Epithelial cell of umbilical artery (primary cell): ENCODE results near the gene CDC42BPB. TPM values are rescaled to one million over a fixed set of nuclear protein-coding genes. Genes with fewer than 3 reads are reported as not detected.

ENCODE experiments used
- total RNA-seq: library from RNA; depleted of rRNA; stranded (reverse); fragments of >200 nt; gene quantifications from 2 replicates; pipeline ENCODE4 v1.2.3, GENCODE V29; 2014

Gene CDC42BPB, protein sequence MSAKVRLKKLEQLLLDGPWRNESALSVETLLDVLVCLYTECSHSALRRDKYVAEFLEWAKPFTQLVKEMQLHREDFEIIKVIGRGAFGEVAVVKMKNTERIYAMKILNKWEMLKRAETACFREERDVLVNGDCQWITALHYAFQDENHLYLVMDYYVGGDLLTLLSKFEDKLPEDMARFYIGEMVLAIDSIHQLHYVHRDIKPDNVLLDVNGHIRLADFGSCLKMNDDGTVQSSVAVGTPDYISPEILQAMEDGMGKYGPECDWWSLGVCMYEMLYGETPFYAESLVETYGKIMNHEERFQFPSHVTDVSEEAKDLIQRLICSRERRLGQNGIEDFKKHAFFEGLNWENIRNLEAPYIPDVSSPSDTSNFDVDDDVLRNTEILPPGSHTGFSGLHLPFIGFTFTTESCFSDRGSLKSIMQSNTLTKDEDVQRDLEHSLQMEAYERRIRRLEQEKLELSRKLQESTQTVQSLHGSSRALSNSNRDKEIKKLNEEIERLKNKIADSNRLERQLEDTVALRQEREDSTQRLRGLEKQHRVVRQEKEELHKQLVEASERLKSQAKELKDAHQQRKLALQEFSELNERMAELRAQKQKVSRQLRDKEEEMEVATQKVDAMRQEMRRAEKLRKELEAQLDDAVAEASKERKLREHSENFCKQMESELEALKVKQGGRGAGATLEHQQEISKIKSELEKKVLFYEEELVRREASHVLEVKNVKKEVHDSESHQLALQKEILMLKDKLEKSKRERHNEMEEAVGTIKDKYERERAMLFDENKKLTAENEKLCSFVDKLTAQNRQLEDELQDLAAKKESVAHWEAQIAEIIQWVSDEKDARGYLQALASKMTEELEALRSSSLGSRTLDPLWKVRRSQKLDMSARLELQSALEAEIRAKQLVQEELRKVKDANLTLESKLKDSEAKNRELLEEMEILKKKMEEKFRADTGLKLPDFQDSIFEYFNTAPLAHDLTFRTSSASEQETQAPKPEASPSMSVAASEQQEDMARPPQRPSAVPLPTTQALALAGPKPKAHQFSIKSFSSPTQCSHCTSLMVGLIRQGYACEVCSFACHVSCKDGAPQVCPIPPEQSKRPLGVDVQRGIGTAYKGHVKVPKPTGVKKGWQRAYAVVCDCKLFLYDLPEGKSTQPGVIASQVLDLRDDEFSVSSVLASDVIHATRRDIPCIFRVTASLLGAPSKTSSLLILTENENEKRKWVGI (N-terminal part only)
- 77.1 and 89.6 TPM in 2 replicates for total RNA-seq

DNA sequence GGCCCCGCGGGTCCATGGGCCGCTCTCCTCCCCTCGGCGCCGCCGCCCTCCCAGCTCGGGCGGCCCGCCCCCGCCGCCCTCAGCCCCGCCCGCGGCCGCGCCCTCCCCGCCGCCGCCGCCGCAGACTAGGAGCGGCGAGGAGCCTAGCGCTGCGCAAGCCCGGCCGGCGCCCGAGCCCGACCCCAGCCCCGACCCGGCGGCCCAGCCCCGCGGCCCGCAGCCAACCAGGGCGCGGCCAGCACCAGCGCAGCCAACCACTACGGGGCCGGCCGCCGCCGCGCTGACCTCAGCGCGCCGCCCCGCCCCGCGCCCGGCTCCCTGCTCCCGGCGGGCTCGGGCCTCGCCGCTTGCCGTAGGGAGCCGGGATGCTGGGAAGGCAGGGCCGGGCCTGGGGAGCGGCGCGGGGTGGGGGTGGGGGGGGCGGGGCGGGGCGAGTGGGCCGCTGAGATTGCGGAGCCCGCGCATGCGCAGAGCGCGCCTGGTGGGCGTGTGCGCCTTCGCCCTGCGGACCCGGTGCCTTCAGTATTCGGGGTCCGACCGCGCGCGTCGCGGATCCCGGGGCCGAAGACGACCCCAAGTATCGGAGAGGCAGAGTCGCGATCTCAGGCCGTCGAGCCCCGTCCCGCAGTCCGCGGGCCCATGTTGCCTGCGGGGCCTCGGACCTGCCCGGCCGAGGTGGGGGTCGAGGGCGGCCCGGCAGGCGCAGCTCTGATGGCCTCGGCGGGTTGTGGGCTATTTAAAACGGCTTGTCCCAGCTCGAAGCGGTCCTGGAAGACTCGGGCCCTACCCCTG lies at the start of gene CDC42BPB:
TSS of gene CDC42BPB (minus strand) at position 178 of the 792 bp plus-strand sequence. CDS start 376 bp downstream, outside the sequence.

DNA sequence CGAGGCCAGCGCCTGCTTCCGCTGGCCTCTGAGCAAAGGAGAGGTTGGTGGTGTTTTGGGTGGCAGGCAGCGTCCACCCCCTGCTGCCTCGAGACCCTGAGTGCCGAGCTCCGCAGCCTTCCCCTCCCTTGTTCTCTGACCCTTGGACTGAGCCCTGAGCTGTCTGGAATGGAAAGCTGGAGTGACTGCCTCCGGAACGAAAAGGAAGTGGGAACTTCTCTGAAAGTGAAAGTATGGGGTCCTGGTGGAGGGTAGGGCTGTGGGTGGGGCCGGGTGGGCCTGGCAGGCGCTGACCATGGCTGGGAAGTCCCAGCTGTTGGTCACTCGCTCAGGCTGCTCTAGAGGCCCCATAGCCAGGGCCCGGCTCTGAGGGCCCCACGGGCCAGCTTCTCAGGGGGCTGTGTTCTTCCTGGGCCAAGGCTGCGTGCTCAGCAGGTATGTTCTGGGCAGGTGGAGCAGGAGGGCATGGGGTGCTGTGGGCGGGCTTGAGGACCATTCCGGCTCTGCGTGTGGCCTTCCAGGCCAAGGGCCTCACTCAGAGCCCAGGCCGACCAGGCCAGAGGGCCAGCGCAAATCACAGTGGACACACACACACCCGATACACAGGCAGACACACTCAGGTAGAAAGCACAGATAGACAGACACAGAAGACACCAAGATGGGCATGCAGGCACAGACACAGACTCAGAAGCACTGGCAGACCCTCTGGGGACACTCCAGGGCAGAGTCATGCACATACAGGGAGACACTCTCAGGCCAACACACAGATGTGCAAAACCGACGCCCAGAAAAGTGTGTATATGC lies 37.3 kb upstream of the CDC42BPB start, which contains the start of gene EXOC3L4:
TSS of gene EXOC3L4 (plus strand) at position 320 of the 804 bp plus-strand sequence. CDS start 5,495 bp downstream, outside the sequence.

DNA sequence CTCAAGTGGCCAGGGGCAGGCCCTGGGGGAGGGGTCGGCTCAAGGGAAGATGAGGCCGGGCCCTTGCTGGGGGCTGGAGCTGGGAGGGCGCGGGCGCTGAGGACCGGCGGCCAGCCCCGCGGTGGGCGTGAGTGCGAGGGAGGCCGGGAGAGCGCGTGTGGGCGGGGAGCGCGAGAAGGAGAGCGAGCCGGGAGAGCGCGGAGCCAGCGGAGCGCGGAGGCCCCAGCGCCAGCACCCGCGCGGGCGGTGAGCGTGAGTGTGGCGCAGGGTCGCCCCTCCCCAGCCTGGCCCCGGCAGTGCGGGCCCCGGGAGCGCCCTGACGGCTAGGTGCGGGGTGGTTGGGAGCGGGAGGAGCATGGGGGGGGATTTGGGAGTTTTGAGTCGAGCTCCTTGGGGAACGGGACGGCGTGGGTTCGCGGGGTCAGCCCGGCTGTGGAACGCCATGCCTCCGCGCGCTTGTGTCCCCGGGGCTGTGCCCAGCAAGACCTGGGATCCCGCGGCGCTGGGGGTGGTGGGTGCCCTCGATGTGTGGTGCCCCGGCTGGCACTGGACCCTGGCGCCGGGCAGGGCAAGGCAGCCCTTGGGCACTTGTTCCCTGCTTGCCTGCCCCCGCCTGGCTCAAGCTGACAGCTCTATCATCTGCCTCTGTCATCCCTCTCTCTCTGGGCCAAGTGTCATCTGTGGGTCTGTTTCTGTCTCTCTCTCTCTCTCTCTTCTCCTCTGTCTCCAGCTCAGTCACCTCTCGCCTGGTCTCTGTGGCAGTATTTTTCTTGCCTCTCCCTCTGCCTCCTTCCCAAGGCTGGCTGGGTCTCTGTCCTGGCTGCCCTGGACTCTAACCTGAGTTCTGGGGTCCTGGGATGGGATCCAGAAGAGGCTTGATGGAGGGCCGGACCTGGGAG lies 26.9 kb upstream of the CDC42BPB start, which contains the start of gene LBHD2:
TSS of gene LBHD2 (plus strand) at position 190 of the 899 bp plus-strand sequence. CDS start 1,803 bp downstream, outside the sequence.

DNA sequence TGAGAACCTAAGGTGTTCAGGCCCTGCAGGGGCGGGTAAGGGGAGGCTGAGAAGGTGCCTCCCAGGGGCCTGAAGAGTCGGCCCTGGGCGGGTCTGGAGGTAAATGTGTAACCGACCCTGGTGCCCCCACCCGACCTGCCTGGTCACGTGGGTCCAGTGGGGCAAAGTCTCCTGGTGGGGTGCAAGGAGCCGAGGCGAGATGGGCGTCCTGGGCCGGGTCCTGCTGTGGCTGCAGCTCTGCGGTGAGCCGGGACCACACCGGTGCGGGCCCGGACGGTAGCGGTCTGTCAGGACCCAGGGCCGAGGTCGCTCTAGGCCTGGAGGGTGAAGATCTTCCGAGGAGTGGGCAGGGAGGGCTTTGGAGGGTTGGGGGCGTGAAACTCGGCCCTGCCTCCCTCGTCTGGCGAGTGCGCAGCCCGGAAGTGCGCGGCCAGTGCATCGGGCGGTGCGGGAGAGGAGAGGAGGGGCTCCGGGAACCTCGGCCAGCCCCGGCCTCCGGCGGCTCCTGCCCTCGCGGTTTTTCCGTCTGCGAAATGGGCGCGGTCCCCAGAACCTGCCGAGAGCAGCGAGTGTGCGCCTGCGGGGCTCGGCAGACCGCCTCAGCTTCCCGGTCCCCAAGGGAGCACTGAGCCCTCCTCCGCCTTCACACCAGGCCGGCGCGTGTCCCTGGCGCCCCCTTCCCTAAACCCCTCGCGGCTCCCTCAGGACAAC lies 134.7 kb downstream of the CDC42BPB start, which contains the start of gene AMN:
TSS of gene AMN (plus strand) at position 174 of the 711 bp plus-strand sequence. CDS start at position 200, 26 bp downstream.

Other genes starting within 250 kb of the CDC42BPB start
- 0.32 TPM in 1 of 2 replicates, not detected in the other for gene AMN, start 134.9 kb downstream of the CDC42BPB start, total RNA-seq
- gene LBHD2, start 26.7 kb upstream of the CDC42BPB start, total RNA-seq = not detected in 2 replicates
- gene EXOC3L4, start 37.2 kb upstream of the CDC42BPB start, total RNA-seq = not detected in 2 replicates
- gene TNFAIP2, start 65.9 kb upstream of the CDC42BPB start, total RNA-seq = 24.0 and 35.7 TPM in 2 replicates